ENCODE data around the gene TTPAL.

GRCh38 chr20:44542890-44543289 lies 67.2 kb downstream of the TTPAL start:
- TF ChIP-seq, protein P1, sequence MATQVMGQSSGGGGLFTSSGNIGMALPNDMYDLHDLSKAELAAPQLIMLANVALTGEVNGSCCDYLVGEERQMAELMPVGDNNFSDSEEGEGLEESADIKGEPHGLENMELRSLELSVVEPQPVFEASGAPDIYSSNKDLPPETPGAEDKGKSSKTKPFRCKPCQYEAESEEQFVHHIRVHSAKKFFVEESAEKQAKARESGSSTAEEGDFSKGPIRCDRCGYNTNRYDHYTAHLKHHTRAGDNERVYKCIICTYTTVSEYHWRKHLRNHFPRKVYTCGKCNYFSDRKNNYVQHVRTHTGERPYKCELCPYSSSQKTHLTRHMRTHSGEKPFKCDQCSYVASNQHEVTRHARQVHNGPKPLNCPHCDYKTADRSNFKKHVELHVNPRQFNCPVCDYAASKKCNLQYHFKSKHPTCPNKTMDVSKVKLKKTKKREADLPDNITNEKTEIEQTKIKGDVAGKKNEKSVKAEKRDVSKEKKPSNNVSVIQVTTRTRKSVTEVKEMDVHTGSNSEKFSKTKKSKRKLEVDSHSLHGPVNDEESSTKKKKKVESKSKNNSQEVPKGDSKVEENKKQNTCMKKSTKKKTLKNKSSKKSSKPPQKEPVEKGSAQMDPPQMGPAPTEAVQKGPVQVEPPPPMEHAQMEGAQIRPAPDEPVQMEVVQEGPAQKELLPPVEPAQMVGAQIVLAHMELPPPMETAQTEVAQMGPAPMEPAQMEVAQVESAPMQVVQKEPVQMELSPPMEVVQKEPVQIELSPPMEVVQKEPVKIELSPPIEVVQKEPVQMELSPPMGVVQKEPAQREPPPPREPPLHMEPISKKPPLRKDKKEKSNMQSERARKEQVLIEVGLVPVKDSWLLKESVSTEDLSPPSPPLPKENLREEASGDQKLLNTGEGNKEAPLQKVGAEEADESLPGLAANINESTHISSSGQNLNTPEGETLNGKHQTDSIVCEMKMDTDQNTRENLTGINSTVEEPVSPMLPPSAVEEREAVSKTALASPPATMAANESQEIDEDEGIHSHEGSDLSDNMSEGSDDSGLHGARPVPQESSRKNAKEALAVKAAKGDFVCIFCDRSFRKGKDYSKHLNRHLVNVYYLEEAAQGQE (IDR thresholded peaks at IDR 0.05; ENCODE audit: low read depth) = no peak
- TF ChIP-seq CTCF (IDR thresholded peaks at IDR 0.05 in 2 of 3, conservative IDR thresholded peaks at IDR 0.05 in 1 of 3; ENCODE audit: borderline replicate concordance in 1 of 3, insufficient read depth in 1 of 3, low read depth in 2 of 3, low read length in 2 of 3) (no peak), POLR2A (IDR thresholded peaks at IDR 0.05; ENCODE audit: borderline replicate concordance, extremely low read depth, insufficient read depth, insufficient read length) (no peak), EZH2 (IDR thresholded peaks at IDR 0.05) (no peak), POLR2AphosphoS5 (IDR thresholded peaks at IDR 0.05; ENCODE audit: low read depth, low read length) (no peak), SP1 (IDR thresholded peaks at IDR 0.05; ENCODE audit: low read depth) (no peak), SIN3A (IDR thresholded peaks at IDR 0.05; ENCODE audit: low read depth) (no peak), MAX (IDR thresholded peaks at IDR 0.05) (no peak), JUND (IDR thresholded peaks at IDR 0.05) (no peak)

Data from HCT116 (cell line).